ENCODE measurements around the gene GNAL. TPM values are rescaled to one million over a fixed set of nuclear protein-coding genes. Genes with fewer than 3 reads are reported as not detected.

Gene GNAL
- total and polyA plus RNA-seq, 11 donors = 0.76 to 5.9 (median 1.6) TPM

GRCh38 chr18:11784674-11785304 is 95.7 kb downstream of the GNAL start:
- no peak for TF ChIP-seq CTCF (IDR thresholded peaks at IDR 0.05)
- no peak for TF ChIP-seq POLR2A (IDR thresholded peaks at IDR 0.05)
- Histone ChIP-seq H3K27me3 (peaks cover 0 to 4% (median 0%) of the 10 kb centered on the region in 9 donors), H3K9me3 (no peaks in the 10 kb centered on the region), H3K36me3 (no peaks in the 10 kb centered on the region), H3K27ac (no peak overlapping the region), H3K4me1 (peaks cover 0 to 2% (median 0%) of the 10 kb centered on the region in 12 donors), H3K4me3 (no peak overlapping the region)
- intact Hi-C loops (cut with DNase I) = no loop called here
- ATAC-seq (no peak), DNase-seq (no peak)
- 91 to 93% (median 92%) methylated on average over 6 of the region's 6 CpGs for WGBS, 4 donors

GRCh38 chr18:11785444-11786055 is 96.5 kb downstream of the GNAL start:
- no peak for DNase-seq
- H3K27me3 ChIP-seq = peaks cover 0 to 4% (median 0%) of the 10 kb centered on the region in 9 donors
- H3K27ac ChIP-seq = no peak overlapping the region
- H3K4me1 ChIP-seq = peaks cover 0 to 2% (median 0%) of the 10 kb centered on the region in 12 donors
- no peaks in the 10 kb centered on the region for H3K36me3 ChIP-seq
- no peak overlapping the region for H3K4me3 ChIP-seq
- H3K9me3 ChIP-seq = no peaks in the 10 kb centered on the region
- no peak for ATAC-seq
- WGBS, 4 donors = 22 to 28% (median 23%) methylated on average over 9 of the region's 9 CpGs
- intact Hi-C loops (cut with DNase I) = no loop called here
- TF ChIP-seq CTCF (IDR thresholded peaks at IDR 0.05) = no peak
- TF ChIP-seq POLR2A (IDR thresholded peaks at IDR 0.05) = no peak

- no peaks in the 10 kb centered on the region for H3K9me3 ChIP-seq
- no peak for TF ChIP-seq POLR2A (IDR thresholded peaks at IDR 0.05)
- TF ChIP-seq CTCF (IDR thresholded peaks at IDR 0.05) = no peak
- peaks cover 0 to 2% (median 0%) of the 10 kb centered on the region in 12 donors for H3K4me1 ChIP-seq
- H3K4me3 ChIP-seq = no peak overlapping the region
- no peaks in the 10 kb centered on the region for H3K36me3 ChIP-seq
- no peak overlapping the region for H3K27ac ChIP-seq
- DNase-seq (no peak), ATAC-seq (no peak)
- H3K27me3 ChIP-seq = peaks cover 0 to 11% (median 0%) of the 10 kb centered on the region in 9 donors
- intact Hi-C loops (cut with DNase I) = no loop called here
- WGBS, 4 donors = 45 to 61% (median 52%) methylated on average over 7 of the region's 7 CpGs
These were observed 100.8 kb downstream of the GNAL start for GRCh38 chr18:11789716-11790510.

GRCh38 chr18:11791131-11791530 is 102.1 kb downstream of the GNAL start:
- Histone ChIP-seq H3K36me3 (no peaks in the 10 kb centered on the region), H3K4me1 (no peaks in the 10 kb centered on the region), H3K4me3 (no peak overlapping the region), H3K9me3 (no peaks in the 10 kb centered on the region), H3K27ac (no peak overlapping the region), H3K27me3 (peaks cover 0 to 7% (median 0%) of the 10 kb centered on the region in 9 donors)
- DNase-seq (no peak), ATAC-seq (no peak)
- intact Hi-C loops (cut with DNase I) = no loop called here
- no peak for TF ChIP-seq CTCF (IDR thresholded peaks at IDR 0.05)
- no peak for TF ChIP-seq POLR2A (IDR thresholded peaks at IDR 0.05)
- 63 to 77% (median 68%) methylated on average over 3 of the region's 3 CpGs for WGBS, 4 donors

All from heart left ventricle (tissue), 16 donors.